HEK293T (cell line): ENCODE results near the gene TCHHL1.
"Not testable (repeated sequence)": the region's sequence is repeated elsewhere in the genome, so short reads cannot be mapped to it uniquely, and the experiment has no call there.

ENCODE experiments used
- ARNT ChIP-seq: fragments of 450-650 bp; IDR thresholded peaks from 2 replicates; pipeline ENCODE4 v1.6.1; 2017; ENCODE audit warnings: mild to moderate bottlenecking
- ELF4 ChIP-seq: fragments of 450-650 bp; IDR thresholded peaks from 2 replicates; pipeline ENCODE4 v1.6.1; 2017; ENCODE audit warnings: antibody characterized with exemption
- FOXA1 ChIP-seq: fragments of 450-650 bp; IDR thresholded peaks from 2 replicates; pipeline ENCODE4 v1.6.1; 2016; ENCODE audit warnings: mild to moderate bottlenecking
- FOXM1 ChIP-seq: fragments of 450-650 bp; IDR thresholded peaks from 2 replicates; pipeline ENCODE4 v1.6.1; 2017; ENCODE audit warnings: mild to moderate bottlenecking, borderline replicate concordance
- HDGF ChIP-seq: fragments of 450-650 bp; IDR thresholded peaks from 2 replicates; pipeline ENCODE4 v1.6.1; 2017; ENCODE audit warnings: antibody characterized with exemption, borderline replicate concordance

DNA sequence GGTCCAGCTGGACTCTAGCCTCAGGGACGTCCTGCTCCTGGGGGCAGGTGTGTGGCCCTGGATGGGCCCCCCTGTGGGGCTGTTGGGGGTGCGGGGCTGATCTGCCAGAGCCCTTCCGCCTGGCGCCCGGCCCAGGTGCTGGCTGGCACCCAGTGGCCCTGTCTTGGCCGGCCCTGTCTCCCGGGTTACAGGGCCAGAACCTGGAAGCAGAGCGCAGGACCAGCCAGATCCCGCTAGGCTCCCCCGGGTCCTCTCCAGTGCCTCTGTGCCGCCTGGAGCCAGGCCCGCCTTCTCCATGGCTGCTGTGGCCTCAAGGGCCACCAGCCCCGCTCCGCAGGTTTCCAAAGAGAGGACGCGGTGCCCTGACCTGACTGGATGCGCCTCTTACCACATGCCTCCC is 7.8 kb downstream of the TCHHL1 start:
- TF ChIP-seq HDGF, FOXM1, ARNT, FOXA1, ELF4: not testable (repeated sequence)
